ENCODE data around the gene ZMPSTE24. TPM values are rescaled to one million over a fixed set of nuclear protein-coding genes. Genes with fewer than 3 reads are reported as not detected.
"Not testable (repeated sequence)": the region's sequence is repeated elsewhere in the genome, so short reads cannot be mapped to it uniquely, and the experiment has no call there.

Gene ZMPSTE24
- total RNA-seq (2014; rRNA removed; shearing (Covaris generic)): 88.3 and 109 TPM in 2 replicates

GRCh38 chr1:40257688-40258444, at the start of gene ZMPSTE24:
ZMPSTE24 (plus strand) TSS chr1:40258236; CDS start chr1:40258272, 36 bp downstream.
- DNase-seq (ENCODE audit: low read depth): peak; percentile 97

- DNase-seq (ENCODE audit: low read depth): no peak
Observed at GRCh38 chr1:40210511-40211204, 47.4 kb upstream of the ZMPSTE24 start.

- no peak for DNase-seq (ENCODE audit: low read depth)
Observed at GRCh38 chr1:40218333-40218732, 39.7 kb upstream of the ZMPSTE24 start.

- DNase-seq (ENCODE audit: low read depth): not testable (repeated sequence)
Observed at GRCh38 chr1:40221471-40221905, 36.5 kb upstream of the ZMPSTE24 start.

GRCh38 chr1:40221977-40222772, 35.9 kb upstream of the ZMPSTE24 start:
- DNase-seq (ENCODE audit: low read depth): no peak

GRCh38 chr1:40224040-40224439, 34.0 kb upstream of the ZMPSTE24 start:
- no peak for DNase-seq (ENCODE audit: low read depth)

GRCh38 chr1:40226192-40226591, 31.8 kb upstream of the ZMPSTE24 start:
- DNase-seq (ENCODE audit: low read depth): no peak

GRCh38 chr1:40232444-40232843, 25.6 kb upstream of the ZMPSTE24 start:
- DNase-seq (ENCODE audit: low read depth): no peak

GRCh38 chr1:40239626-40240025, 18.4 kb upstream of the ZMPSTE24 start:
- no peak for DNase-seq (ENCODE audit: low read depth)

- DNase-seq (ENCODE audit: low read depth): no peak
Observed at GRCh38 chr1:40240390-40240789, 17.6 kb upstream of the ZMPSTE24 start.

- peak; percentile 20 for DNase-seq (ENCODE audit: low read depth)
Observed at GRCh38 chr1:40241362-40241761, 16.7 kb upstream of the ZMPSTE24 start.

GRCh38 chr1:40243351-40243750, 14.7 kb upstream of the ZMPSTE24 start:
- DNase-seq (ENCODE audit: low read depth): peak; percentile 31

GRCh38 chr1:40244138-40244744, 13.8 kb upstream of the ZMPSTE24 start:
- DNase-seq (ENCODE audit: low read depth): no peak

- no peak for DNase-seq (ENCODE audit: low read depth)
Observed at GRCh38 chr1:40245686-40246085, 12.3 kb upstream of the ZMPSTE24 start.

- DNase-seq (ENCODE audit: low read depth): no peak
Observed at GRCh38 chr1:40247655-40248054, 10.4 kb upstream of the ZMPSTE24 start, which contains the start of gene TMCO2. TMCO2 (plus strand) TSS chr1:40247937; CDS start chr1:40247994, 57 bp downstream.

GRCh38 chr1:40248412-40248811, 9.6 kb upstream of the ZMPSTE24 start:
- no peak for DNase-seq (ENCODE audit: low read depth)

GRCh38 chr1:40251456-40251855, 6.6 kb upstream of the ZMPSTE24 start:
- no peak for DNase-seq (ENCODE audit: low read depth)

GRCh38 chr1:40252601-40253000, 5.4 kb upstream of the ZMPSTE24 start:
- no peak for DNase-seq (ENCODE audit: low read depth)

- no peak for DNase-seq (ENCODE audit: low read depth)
Observed at GRCh38 chr1:40255231-40255630, 2.8 kb upstream of the ZMPSTE24 start.

GRCh38 chr1:40256401-40257084, 1.5 kb upstream of the ZMPSTE24 start:
- DNase-seq (ENCODE audit: low read depth): no peak

GRCh38 chr1:40257313-40257687, 736 bp upstream of the ZMPSTE24 start:
- no peak for DNase-seq (ENCODE audit: low read depth)

Data from M059J (cell line).